Measurements from ENCODE around the gene PRDM8. TPM values are rescaled to one million over a fixed set of nuclear protein-coding genes. Genes with fewer than 3 reads are reported as not detected.
"Not testable (repeated sequence)": the region's sequence is repeated elsewhere in the genome, so short reads cannot be mapped to it uniquely, and the experiment has no call there.

The PRDM8 gene
- total RNA-seq, 1 donor from 2014 or later: 1.6 TPM

GRCh38 chr4:80171251-80171650, 26.1 kb upstream of the PRDM8 start:
- H3K4me1 Mint-ChIP-seq: no peaks in the 10 kb centered on the region
- no peak for DNase-seq (ENCODE audit: low spot score in 2 of 2, unreplicated experiment in 2 of 2)
- no peak overlapping the region for H3K4me3 Mint-ChIP-seq
- H3K27ac Mint-ChIP-seq: no peak overlapping the region
- TF ChIP-seq CTCF (IDR thresholded peaks at IDR 0.05; ENCODE audit: unreplicated experiment): no peak
- H3K27me3 Mint-ChIP-seq (ENCODE audit: low read depth): peaks cover 34% of the 10 kb centered on the region
- H3K36me3 Mint-ChIP-seq: no peaks in the 10 kb centered on the region
- no peaks in the 10 kb centered on the region for H3K9me3 Mint-ChIP-seq

GRCh38 chr4:80171656-80172055, 25.6 kb upstream of the PRDM8 start:
- H3K27me3 Mint-ChIP-seq (ENCODE audit: low read depth): peaks cover 33% of the 10 kb centered on the region
- H3K4me3 Mint-ChIP-seq: no peak overlapping the region
- H3K36me3 Mint-ChIP-seq: no peaks in the 10 kb centered on the region
- H3K27ac Mint-ChIP-seq: no peak overlapping the region
- H3K4me1 Mint-ChIP-seq: no peaks in the 10 kb centered on the region
- no peak for TF ChIP-seq CTCF (IDR thresholded peaks at IDR 0.05; ENCODE audit: unreplicated experiment)
- DNase-seq (ENCODE audit: low spot score in 2 of 2, unreplicated experiment in 2 of 2): no peak
- H3K9me3 Mint-ChIP-seq: no peaks in the 10 kb centered on the region

- H3K9me3 Mint-ChIP-seq: no peaks in the 10 kb centered on the region
- no peak for DNase-seq (ENCODE audit: low spot score in 2 of 2, unreplicated experiment in 2 of 2)
- no peak for TF ChIP-seq CTCF (IDR thresholded peaks at IDR 0.05; ENCODE audit: unreplicated experiment)
- no peak overlapping the region for H3K27ac Mint-ChIP-seq
- no peaks in the 10 kb centered on the region for H3K36me3 Mint-ChIP-seq
- no peak overlapping the region for H3K4me3 Mint-ChIP-seq
- no peaks in the 10 kb centered on the region for H3K4me1 Mint-ChIP-seq
- H3K27me3 Mint-ChIP-seq (ENCODE audit: low read depth): peaks cover 30% of the 10 kb centered on the region
Measured at GRCh38 chr4:80172203-80172602, 25.1 kb upstream of the PRDM8 start.

GRCh38 chr4:80173401-80173800, 23.9 kb upstream of the PRDM8 start:
- no peak for TF ChIP-seq CTCF (IDR thresholded peaks at IDR 0.05; ENCODE audit: unreplicated experiment)
- Mint-ChIP-seq H3K4me3 (no peak overlapping the region), H3K4me1 (no peaks in the 10 kb centered on the region), H3K36me3 (no peaks in the 10 kb centered on the region), H3K9me3 (no peaks in the 10 kb centered on the region), H3K27ac (no peak overlapping the region), H3K27me3 (ENCODE audit: low read depth) (peaks cover 23% of the 10 kb centered on the region)
- DNase-seq (ENCODE audit: low spot score in 2 of 2, unreplicated experiment in 2 of 2): no peak

GRCh38 chr4:80173841-80174240, 23.5 kb upstream of the PRDM8 start:
- Mint-ChIP-seq H3K4me1 (no peaks in the 10 kb centered on the region), H3K36me3 (no peaks in the 10 kb centered on the region), H3K27me3 (ENCODE audit: low read depth) (peaks cover 20% of the 10 kb centered on the region), H3K27ac (no peak overlapping the region), H3K4me3 (no peak overlapping the region), H3K9me3 (peaks cover under 1% of the 10 kb centered on the region)
- no peak for DNase-seq (ENCODE audit: low spot score in 2 of 2, unreplicated experiment in 2 of 2)
- no peak for TF ChIP-seq CTCF (IDR thresholded peaks at IDR 0.05; ENCODE audit: unreplicated experiment)

GRCh38 chr4:80177793-80178192, 19.5 kb upstream of the PRDM8 start:
- H3K4me3 Mint-ChIP-seq; H3K4me1 Mint-ChIP-seq; H3K36me3 Mint-ChIP-seq; DNase-seq (ENCODE audit: low spot score in 2 of 2, unreplicated experiment in 2 of 2); H3K27ac Mint-ChIP-seq: not testable (repeated sequence)
- Mint-ChIP-seq H3K9me3 (peaks cover 13% of the 10 kb centered on the region), H3K27me3 (ENCODE audit: low read depth) (peaks cover 35% of the 10 kb centered on the region)

Measured in mesothelial cell of epicardium (in vitro differentiated cells).